NB4 (cell line): ENCODE data around the gene ZBTB20.

ENCODE experiments used
- DNase-seq: peaks from one replicate; pipeline ENCODE4 v3.0.0; 2010; ENCODE audit warnings: low read depth
- H3K4me3 ChIP-seq: one replicate; pipeline ENCODE4 v1.5.1; 2011; ENCODE audit warnings: mild to moderate bottlenecking, low read depth, low read length, moderate library complexity
- CTCF ChIP-seq: IDR thresholded peaks from one replicate; pipeline ENCODE4 v1.5.1; 2012; ENCODE audit warnings: low read depth, low read length
- MAX ChIP-seq: IDR thresholded peaks from 2 replicates; pipeline ENCODE4 v1.6.1; 2011; ENCODE audit warnings: low read depth, low read length
- MYC ChIP-seq: IDR thresholded peaks from 2 replicates; pipeline ENCODE4 v1.6.1; 2011; ENCODE audit warnings: low read depth, low read length
- POLR2A ChIP-seq: IDR thresholded peaks from 2 replicates; pipeline ENCODE4 v1.6.1; 2011; ENCODE audit warnings: mild to moderate bottlenecking; ENCODE audit not compliant: insufficient read length; ENCODE audit errors: extremely low read depth

Gene ZBTB20

GRCh38 chr3:114380233-114380651 lies 766.8 kb downstream of the ZBTB20 start:
- no peak for DNase-seq
- TF ChIP-seq MAX (no peak), POLR2A (no peak)
- H3K4me3 ChIP-seq = no peak overlapping the region

GRCh38 chr3:114379266-114379665 lies 767.8 kb downstream of the ZBTB20 start:
- no peak for DNase-seq
- no peak for TF ChIP-seq CTCF
- no peak for TF ChIP-seq MAX
- no peak for TF ChIP-seq POLR2A
- TF ChIP-seq MYC = no peak
- no peak overlapping the region for H3K4me3 ChIP-seq

GRCh38 chr3:114378760-114379159 lies 768.3 kb downstream of the ZBTB20 start:
- DNase-seq = no peak
- no peak for TF ChIP-seq POLR2A
- TF ChIP-seq MAX = no peak
- no peak for TF ChIP-seq MYC
- no peak for TF ChIP-seq CTCF
- H3K4me3 ChIP-seq = no peak overlapping the region

- TF ChIP-seq MYC (no peak), CTCF (no peak), MAX (no peak), POLR2A (no peak)
- H3K4me3 ChIP-seq = no peak overlapping the region
- no peak for DNase-seq
These were observed 769.7 kb downstream of the ZBTB20 start for GRCh38 chr3:114377426-114377825.

GRCh38 chr3:114376516-114377185 lies 770.4 kb downstream of the ZBTB20 start:
- H3K4me3 ChIP-seq = no peak overlapping the region
- TF ChIP-seq MYC (no peak), POLR2A (no peak), MAX (no peak), CTCF (no peak)
- no peak for DNase-seq

- DNase-seq = no peak
- H3K4me3 ChIP-seq = no peak overlapping the region
- TF ChIP-seq MYC (no peak), MAX (no peak), CTCF (no peak), POLR2A (no peak)
These were observed 771.3 kb downstream of the ZBTB20 start for GRCh38 chr3:114375608-114376421.
